OCI-LY1 (cell line): Measurements from ENCODE around the gene JAM3.

Experiments used
- H2AFZ ChIP-seq: fragments of 200-600 bp; sonication (generic), shearing (Covaris generic); 2 replicates; pipeline ENCODE4 v1.6.0; 2014; ENCODE audit warnings: antibody characterized with exemption, mild to moderate bottlenecking, low read length
- H3F3A ChIP-seq: fragments of 200-600 bp; sonication (generic), shearing (Covaris generic); 2 replicates; pipeline ENCODE4 v1.6.0; 2014; ENCODE audit warnings: mild to moderate bottlenecking, antibody characterized with exemption, low read length, moderate library complexity; ENCODE audit not compliant: insufficient read depth
- H3K27ac ChIP-seq: fragments of 200-600 bp; sonication (generic); 2 replicates; pipeline ENCODE4 v1.5.1; 2014; ENCODE audit warnings: low read length, mixed run types, mild to moderate bottlenecking, low read depth; ENCODE audit not compliant: poor library complexity, severe bottlenecking
- H3K27me3 ChIP-seq: fragments of 200-600 bp; sonication (generic); 2 replicates; pipeline ENCODE4 v1.6.0; 2014; ENCODE audit warnings: antibody characterized with exemption, mild to moderate bottlenecking, low read length, moderate library complexity; ENCODE audit not compliant: insufficient read depth
- H3K36me3 ChIP-seq: fragments of 200-600 bp; sonication (generic); 2 replicates; pipeline ENCODE4 v1.6.1; 2014; ENCODE audit warnings: mild to moderate bottlenecking, antibody characterized with exemption, low read length, moderate library complexity, mixed read lengths; ENCODE audit not compliant: insufficient read depth
- H3K4me1 ChIP-seq: fragments of 200-600 bp; sonication (generic); 2 replicates; pipeline ENCODE4 v1.5.1; 2014; ENCODE audit warnings: mild to moderate bottlenecking, low read length, moderate library complexity; ENCODE audit not compliant: insufficient read depth, severe bottlenecking
- H3K4me2 ChIP-seq: fragments of 200-600 bp; sonication (generic), shearing (Covaris generic); 2 replicates; pipeline ENCODE4 v1.6.1; 2014; ENCODE audit warnings: low read length
- H3K4me3 ChIP-seq: fragments of 200-600 bp; sonication (generic); 2 replicates; pipeline ENCODE4 v1.5.1; 2014; ENCODE audit warnings: low read length, low read depth, mild to moderate bottlenecking, mixed read lengths; ENCODE audit not compliant: poor library complexity, severe bottlenecking
- H3K79me2 ChIP-seq: fragments of 200-600 bp; shearing (Covaris generic); 2 replicates; pipeline ENCODE4 v1.6.1; 2016; ENCODE audit warnings: mixed run types, low read length, mixed read lengths; ENCODE audit not compliant: insufficient read depth
- H3K9ac ChIP-seq: fragments of 200-600 bp; sonication (generic), shearing (Covaris generic); 2 replicates; pipeline ENCODE4 v1.6.1; 2014; ENCODE audit warnings: mild to moderate bottlenecking, low read length, mixed read lengths
- H3K9me2 ChIP-seq: fragments of 200-600 bp; sonication (generic), shearing (Covaris generic); 2 replicates; pipeline ENCODE4 v1.6.1; 2014; ENCODE audit warnings: low read depth, mild to moderate bottlenecking, low read length, mixed read lengths
- H3K9me3 ChIP-seq: fragments of 200-600 bp; shearing (Covaris generic); 2 replicates; pipeline ENCODE4 v1.6.1; 2014; ENCODE audit warnings: low read length, mixed read lengths
- H4K20me1 ChIP-seq: fragments of 200-600 bp; sonication (generic), shearing (Covaris generic); 2 replicates; pipeline ENCODE4 v1.6.0; 2016; ENCODE audit warnings: mild to moderate bottlenecking, low read length; ENCODE audit not compliant: insufficient read depth
- EZH2 ChIP-seq: fragments of 200-600 bp; sonication (generic), shearing (Covaris generic); IDR thresholded peaks from 2 replicates; pipeline ENCODE4 v1.8.0; 2017; ENCODE audit warnings: borderline replicate concordance, mixed run types, mild to moderate bottlenecking, antibody characterized with exemption, low read length, moderate library complexity, mixed read lengths
- TF ChIP-seq, protein P1 (sequence below): fragments of 200-600 bp; sonication (generic), shearing (Covaris generic); IDR thresholded peaks from 2 replicates; pipeline ENCODE4 v1.5.1; 2017; ENCODE audit warnings: mild to moderate bottlenecking, antibody characterized with exemption, low read length, moderate library complexity, mixed read lengths

The JAM3 gene

DNA sequence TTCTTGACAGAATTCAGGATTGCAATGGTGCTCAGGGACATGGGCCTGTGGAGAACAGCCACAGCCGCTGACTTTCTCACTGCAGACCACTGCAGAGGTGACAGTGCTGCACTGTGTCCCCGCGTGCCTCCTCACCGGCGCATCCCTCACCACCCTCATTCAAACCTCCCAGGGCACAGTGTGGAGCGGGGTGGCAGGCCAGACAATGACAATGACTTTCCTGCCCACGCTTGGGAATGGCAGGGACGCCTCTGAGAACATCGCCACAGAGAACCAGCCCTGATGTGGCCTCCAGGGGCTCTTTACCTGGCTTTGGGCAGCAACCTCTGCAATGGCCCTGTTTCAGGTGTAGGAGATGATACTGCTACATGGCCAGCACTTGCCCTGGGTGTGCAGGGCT is 89.2 kb downstream of the JAM3 start:
- Histone ChIP-seq H3K4me2 (no peak overlapping the region), H3F3A (no peaks in the 10 kb centered on the region), H3K9ac (no peak overlapping the region), H3K9me3 (no peaks in the 10 kb centered on the region), H3K79me2 (no peaks in the 10 kb centered on the region), H4K20me1 (no peaks in the 10 kb centered on the region), H2AFZ (no peak overlapping the region), H3K9me2 (no peaks in the 10 kb centered on the region), H3K4me3 (no peak overlapping the region), H3K27ac (no peak overlapping the region), H3K27me3 (no peaks in the 10 kb centered on the region), H3K36me3 (peaks cover 93% of the 10 kb centered on the region), H3K4me1 (no peaks in the 10 kb centered on the region)
- no peak for TF ChIP-seq EZH2
- TF ChIP-seq, protein P1, sequence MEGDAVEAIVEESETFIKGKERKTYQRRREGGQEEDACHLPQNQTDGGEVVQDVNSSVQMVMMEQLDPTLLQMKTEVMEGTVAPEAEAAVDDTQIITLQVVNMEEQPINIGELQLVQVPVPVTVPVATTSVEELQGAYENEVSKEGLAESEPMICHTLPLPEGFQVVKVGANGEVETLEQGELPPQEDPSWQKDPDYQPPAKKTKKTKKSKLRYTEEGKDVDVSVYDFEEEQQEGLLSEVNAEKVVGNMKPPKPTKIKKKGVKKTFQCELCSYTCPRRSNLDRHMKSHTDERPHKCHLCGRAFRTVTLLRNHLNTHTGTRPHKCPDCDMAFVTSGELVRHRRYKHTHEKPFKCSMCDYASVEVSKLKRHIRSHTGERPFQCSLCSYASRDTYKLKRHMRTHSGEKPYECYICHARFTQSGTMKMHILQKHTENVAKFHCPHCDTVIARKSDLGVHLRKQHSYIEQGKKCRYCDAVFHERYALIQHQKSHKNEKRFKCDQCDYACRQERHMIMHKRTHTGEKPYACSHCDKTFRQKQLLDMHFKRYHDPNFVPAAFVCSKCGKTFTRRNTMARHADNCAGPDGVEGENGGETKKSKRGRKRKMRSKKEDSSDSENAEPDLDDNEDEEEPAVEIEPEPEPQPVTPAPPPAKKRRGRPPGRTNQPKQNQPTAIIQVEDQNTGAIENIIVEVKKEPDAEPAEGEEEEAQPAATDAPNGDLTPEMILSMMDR = no peak

DNA sequence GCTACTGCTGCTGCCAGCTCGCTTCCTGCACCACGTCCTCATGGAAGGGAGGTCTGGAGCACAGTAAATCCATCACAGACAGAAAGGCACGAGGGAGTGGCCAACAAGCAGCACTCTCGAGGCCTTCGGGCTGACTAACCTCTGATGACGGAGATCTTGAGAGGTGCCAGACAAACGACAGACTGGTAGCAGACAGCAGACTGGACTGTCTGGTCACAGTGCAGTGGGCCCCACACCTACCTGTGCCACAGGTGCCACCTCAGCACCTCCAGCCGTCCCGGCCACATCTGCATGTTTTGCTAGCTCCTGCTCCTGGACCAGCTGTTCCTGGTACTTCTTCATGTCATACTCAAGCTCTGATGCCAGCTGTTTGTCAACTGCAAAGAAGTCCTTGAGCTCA is 90.8 kb downstream of the JAM3 start:
- H4K20me1 ChIP-seq = no peaks in the 10 kb centered on the region
- H3K9me2 ChIP-seq = no peaks in the 10 kb centered on the region
- no peaks in the 10 kb centered on the region for H3K79me2 ChIP-seq
- TF ChIP-seq EZH2 = no peak
- TF ChIP-seq, protein P1 = no peak
- no peak overlapping the region for H3K4me2 ChIP-seq
- no peaks in the 10 kb centered on the region for H3K27me3 ChIP-seq
- H3K36me3 ChIP-seq = peaks cover 99% of the 10 kb centered on the region
- no peak overlapping the region for H3K27ac ChIP-seq
- no peaks in the 10 kb centered on the region for H3F3A ChIP-seq
- H3K9me3 ChIP-seq = no peaks in the 10 kb centered on the region
- no peak overlapping the region for H2AFZ ChIP-seq
- no peak overlapping the region for H3K9ac ChIP-seq
- no peak overlapping the region for H3K4me3 ChIP-seq
- no peaks in the 10 kb centered on the region for H3K4me1 ChIP-seq

DNA sequence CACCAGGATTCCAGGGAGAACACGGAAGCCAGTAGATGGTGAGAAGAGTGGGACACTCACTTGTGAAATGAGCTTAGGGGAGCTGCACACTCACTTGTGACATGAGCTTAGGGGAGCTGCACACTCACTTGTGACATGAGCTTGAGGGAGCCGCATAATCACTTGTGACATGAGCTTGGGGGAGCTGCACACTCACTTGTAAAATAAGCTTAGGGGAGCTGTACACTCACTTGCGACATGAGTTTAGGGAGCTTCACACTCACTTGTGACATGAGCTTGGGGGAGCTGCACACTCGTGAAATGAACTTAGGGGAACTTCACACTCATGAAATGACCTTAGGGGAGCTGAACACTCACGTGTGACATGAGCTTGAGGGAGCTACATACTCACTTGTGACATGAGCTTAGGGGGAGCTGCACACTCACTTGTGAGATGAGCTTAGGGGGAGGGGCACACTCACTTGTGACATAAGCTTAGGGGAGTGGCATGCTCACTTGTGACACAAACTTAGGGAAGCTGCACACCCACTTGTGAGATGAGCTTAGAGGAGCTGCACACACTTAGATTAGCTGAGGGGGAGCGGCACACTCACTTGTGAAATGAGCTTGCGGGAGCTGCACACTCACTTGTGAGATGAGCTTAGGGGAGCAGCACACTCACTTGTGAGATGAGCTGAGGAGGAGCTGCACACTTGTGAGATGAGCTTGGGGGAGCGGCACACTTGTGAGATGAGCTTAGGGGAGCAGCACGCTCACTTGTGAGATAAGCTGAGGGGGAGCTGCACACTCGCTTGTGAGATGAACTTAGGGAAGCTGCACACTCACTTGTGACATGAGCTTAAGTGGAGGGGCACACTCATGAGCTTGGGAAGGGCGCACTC is 95.9 kb downstream of the JAM3 start:
- Histone ChIP-seq H4K20me1 (no peaks in the 10 kb centered on the region), H3K27me3 (no peaks in the 10 kb centered on the region), H3K4me1 (no peaks in the 10 kb centered on the region), H3K27ac (no peak overlapping the region), H3K9ac (no peak overlapping the region), H3K9me2 (no peaks in the 10 kb centered on the region), H3K4me2 (no peak overlapping the region), H3K79me2 (no peaks in the 10 kb centered on the region), H2AFZ (no peak overlapping the region), H3K9me3 (no peaks in the 10 kb centered on the region), H3K36me3 (peaks cover 88% of the 10 kb centered on the region), H3F3A (no peaks in the 10 kb centered on the region), H3K4me3 (no peak overlapping the region)
- TF ChIP-seq EZH2 = no peak
- TF ChIP-seq, protein P1 = no peak
